ENCODE results near the gene SMIM35. TPM values are rescaled to one million over a fixed set of nuclear protein-coding genes. Genes with fewer than 3 reads are reported as not detected.

SMIM35 gene
- total and polyA plus RNA-seq, 2 of the 4 experiments (the other 2 are of a cell fraction), result not detected

DNA sequence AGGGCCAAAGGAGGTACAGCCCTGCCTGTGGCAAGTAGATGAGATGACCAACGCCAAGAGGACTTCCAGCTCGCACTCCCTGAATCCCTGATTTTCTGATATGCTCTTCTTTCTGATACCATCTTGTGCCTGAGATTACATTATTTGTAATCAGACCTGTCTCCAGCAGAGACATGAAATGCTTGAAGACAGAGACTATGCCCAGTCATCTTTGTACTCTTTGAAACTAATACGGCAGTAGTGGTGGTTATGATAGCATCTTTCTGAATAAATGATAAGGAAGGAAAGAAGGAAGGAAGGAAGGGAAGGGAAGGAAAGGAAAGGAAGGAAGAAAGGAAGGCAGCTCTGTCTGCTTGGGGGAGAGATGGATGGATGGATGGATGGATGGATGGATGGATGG, 72.7 kb downstream of the SMIM35 start:
- no peak overlapping the region for H4K5ac ChIP-seq (ENCODE audit: low read depth, low read length)
- H3K4me2 ChIP-seq (ENCODE audit: low read depth, low read length), result no peak overlapping the region
- H4K20me1 ChIP-seq (ENCODE audit: insufficient read depth, low read length), result no peaks in the 10 kb centered on the region
- no peak overlapping the region for H3K27ac ChIP-seq (ENCODE audit: insufficient read depth, low read length)
- H3K9me1 ChIP-seq (ENCODE audit: insufficient read depth, low read length), result no peaks in the 10 kb centered on the region
- no peaks in the 10 kb centered on the region for H3K79me1 ChIP-seq (ENCODE audit: low read depth in 1 of 2, low read length in 2 of 2)
- no peak overlapping the region for H2AK5ac ChIP-seq (ENCODE audit: low read depth, low read length)
- ChIA-PET CTCF (no interaction called here), POLR2A (ENCODE audit: unreplicated experiment) (no interaction called here)
- no peaks in the 10 kb centered on the region for H3K9me3 ChIP-seq (ENCODE audit: control insufficient read depth, insufficient read depth, low read length)
- H3K36me3 ChIP-seq (ENCODE audit: control insufficient read depth, insufficient read depth, low read length), result no peaks in the 10 kb centered on the region
- in situ Hi-C loops (cut with MboI; ENCODE audit: low sequenced_read_pairs) (no loop called here), intact Hi-C loops (cut with micrococcal nuclease) (no loop called here), dilution Hi-C loops (cut with HindIII; ENCODE audit: low sequenced_read_pairs, unreplicated experiment) (no loop called here)
- no peaks in the 10 kb centered on the region for H3K4me1 ChIP-seq (ENCODE audit: control insufficient read depth, insufficient read depth, low read length)
- H3K9ac ChIP-seq (ENCODE audit: low read depth, low read length), result no peak overlapping the region
- TF ChIP-seq RAD21 (IDR thresholded peaks at IDR 0.05; ENCODE audit: low read length) (no peak), RFX5 (IDR thresholded peaks at IDR 0.05; ENCODE audit: low read depth, low read length) (no peak), RCOR1 (IDR thresholded peaks at IDR 0.05; ENCODE audit: insufficient replicate concordance, low read length) (no peak), CHD1 (IDR thresholded peaks at IDR 0.05; ENCODE audit: low read depth, low read length) (no peak), BHLHE40 (IDR thresholded peaks at IDR 0.05; ENCODE audit: low read depth, low read length) (no peak), CEBPB (IDR thresholded peaks at IDR 0.05; ENCODE audit: low read depth, low read length) (no peak), FOS (IDR thresholded peaks at IDR 0.05; ENCODE audit: low read depth, low read length) (no peak), MXI1 (IDR thresholded peaks at IDR 0.05; ENCODE audit: borderline replicate concordance, low read depth, low read length) (no peak)
- TF ChIP-seq, protein P1, sequence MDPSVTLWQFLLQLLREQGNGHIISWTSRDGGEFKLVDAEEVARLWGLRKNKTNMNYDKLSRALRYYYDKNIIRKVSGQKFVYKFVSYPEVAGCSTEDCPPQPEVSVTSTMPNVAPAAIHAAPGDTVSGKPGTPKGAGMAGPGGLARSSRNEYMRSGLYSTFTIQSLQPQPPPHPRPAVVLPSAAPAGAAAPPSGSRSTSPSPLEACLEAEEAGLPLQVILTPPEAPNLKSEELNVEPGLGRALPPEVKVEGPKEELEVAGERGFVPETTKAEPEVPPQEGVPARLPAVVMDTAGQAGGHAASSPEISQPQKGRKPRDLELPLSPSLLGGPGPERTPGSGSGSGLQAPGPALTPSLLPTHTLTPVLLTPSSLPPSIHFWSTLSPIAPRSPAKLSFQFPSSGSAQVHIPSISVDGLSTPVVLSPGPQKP (IDR thresholded peaks at IDR 0.05; ENCODE audit: borderline replicate concordance, low read depth, low read length), result no peak
- TF ChIP-seq, protein P2, sequence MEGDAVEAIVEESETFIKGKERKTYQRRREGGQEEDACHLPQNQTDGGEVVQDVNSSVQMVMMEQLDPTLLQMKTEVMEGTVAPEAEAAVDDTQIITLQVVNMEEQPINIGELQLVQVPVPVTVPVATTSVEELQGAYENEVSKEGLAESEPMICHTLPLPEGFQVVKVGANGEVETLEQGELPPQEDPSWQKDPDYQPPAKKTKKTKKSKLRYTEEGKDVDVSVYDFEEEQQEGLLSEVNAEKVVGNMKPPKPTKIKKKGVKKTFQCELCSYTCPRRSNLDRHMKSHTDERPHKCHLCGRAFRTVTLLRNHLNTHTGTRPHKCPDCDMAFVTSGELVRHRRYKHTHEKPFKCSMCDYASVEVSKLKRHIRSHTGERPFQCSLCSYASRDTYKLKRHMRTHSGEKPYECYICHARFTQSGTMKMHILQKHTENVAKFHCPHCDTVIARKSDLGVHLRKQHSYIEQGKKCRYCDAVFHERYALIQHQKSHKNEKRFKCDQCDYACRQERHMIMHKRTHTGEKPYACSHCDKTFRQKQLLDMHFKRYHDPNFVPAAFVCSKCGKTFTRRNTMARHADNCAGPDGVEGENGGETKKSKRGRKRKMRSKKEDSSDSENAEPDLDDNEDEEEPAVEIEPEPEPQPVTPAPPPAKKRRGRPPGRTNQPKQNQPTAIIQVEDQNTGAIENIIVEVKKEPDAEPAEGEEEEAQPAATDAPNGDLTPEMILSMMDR (conservative IDR thresholded peaks at IDR 0.05; ENCODE audit: low read depth, low read length), result no peak
- TF ChIP-seq, protein P3, sequence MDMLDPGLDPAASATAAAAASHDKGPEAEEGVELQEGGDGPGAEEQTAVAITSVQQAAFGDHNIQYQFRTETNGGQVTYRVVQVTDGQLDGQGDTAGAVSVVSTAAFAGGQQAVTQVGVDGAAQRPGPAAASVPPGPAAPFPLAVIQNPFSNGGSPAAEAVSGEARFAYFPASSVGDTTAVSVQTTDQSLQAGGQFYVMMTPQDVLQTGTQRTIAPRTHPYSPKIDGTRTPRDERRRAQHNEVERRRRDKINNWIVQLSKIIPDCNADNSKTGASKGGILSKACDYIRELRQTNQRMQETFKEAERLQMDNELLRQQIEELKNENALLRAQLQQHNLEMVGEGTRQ (IDR thresholded peaks at IDR 0.05; ENCODE audit: low read depth, low read length), result no peak
- no peak overlapping the region for H3K56ac ChIP-seq (ENCODE audit: extremely low read depth, insufficient read depth, low read length)
- H3K4ac ChIP-seq (ENCODE audit: low read depth, low read length), result no peak overlapping the region
- H3K27me3 ChIP-seq (ENCODE audit: control insufficient read depth, insufficient read depth, low read length), result no peaks in the 10 kb centered on the region
- no peak overlapping the region for H2BK5ac ChIP-seq (ENCODE audit: low read depth, low read length, poor library complexity, severe bottlenecking)
- no peak for ATAC-seq (ENCODE audit: low read depth)
- no peak for DNase-seq
- H2AFZ ChIP-seq (replicated peaks; ENCODE audit: low read length, poor library complexity), result no peak overlapping the region
- no peak overlapping the region for H2BK15ac ChIP-seq (ENCODE audit: low read depth, low read length)
- no peak overlapping the region for H2BK120ac ChIP-seq (ENCODE audit: low read depth, low read length)
- no peak overlapping the region for H2BK20ac ChIP-seq (ENCODE audit: low read depth, low read length)
- no TSS peak for BruUV-seq (replicated peaks)
- no peak overlapping the region for H4K8ac ChIP-seq (ENCODE audit: low read depth in 2 of 2, low read length in 2 of 2)
- no peak overlapping the region for H2AK9ac ChIP-seq (replicated peaks; ENCODE audit: low read depth, low read length, poor library complexity)
- no peak overlapping the region for H3K18ac ChIP-seq (ENCODE audit: low read depth, low read length)
- no peak overlapping the region for H3K14ac ChIP-seq (replicated peaks; ENCODE audit: low read depth, low read length)
- WGBS, 2 experiments (ENCODE audit: extremely low coverage in 2 of 2, insufficient read length in 1 of 2), result 90% methylated on average over 2 of the region's 3 CpGs; no CpG with 5 or more reads in 1 of the 2 experiments
- no peak overlapping the region for H3K4me3 ChIP-seq (ENCODE audit: insufficient read depth, low read depth, low read length)
- no peak overlapping the region for H4K91ac ChIP-seq (ENCODE audit: insufficient read depth, low read depth, low read length)
- H3K23ac ChIP-seq (ENCODE audit: low read depth, low read length), result no peak overlapping the region
